Immature natural killer cell (primary cell): ENCODE results near the gene PIP5K1B. TPM values are rescaled to one million over a fixed set of nuclear protein-coding genes. Genes with fewer than 3 reads are reported as not detected.

Source experiments
- DNase-seq, 3 donors: peaks; one replicate each; pipeline ENCODE4 v3.0.0; 2022; ENCODE audit warnings: mixed read lengths in 1 of 3
- H3K27ac Mint-ChIP-seq, 6 donors: one replicate each; pipeline ENCODE4 v1.8.0; 2020; ENCODE audit warnings: mixed read lengths in 6 of 6, mild to moderate bottlenecking in 5 of 6, inconsistent platforms in 4 of 6, moderate library complexity in 3 of 6
- H3K27me3 Mint-ChIP-seq, 3 donors: one replicate each; pipeline ENCODE4 v1.8.0; 2020 to 2021; ENCODE audit warnings: low read depth in 3 of 3, mild to moderate bottlenecking in 3 of 3, mixed read lengths in 3 of 3, moderate library complexity in 3 of 3, inconsistent platforms in 1 of 3
- H3K36me3 Mint-ChIP-seq, 3 donors: one replicate each; pipeline ENCODE4 v1.8.0; 2020; ENCODE audit warnings: mixed read lengths in 3 of 3, inconsistent platforms in 2 of 3, mild to moderate bottlenecking in 2 of 3
- H3K4me1 Mint-ChIP-seq, 2 donors: one replicate each; pipeline ENCODE4 v1.8.0; 2020; ENCODE audit warnings: inconsistent platforms in 2 of 2, mild to moderate bottlenecking in 2 of 2, mixed read lengths in 2 of 2, moderate library complexity in 1 of 2
- H3K4me3 Mint-ChIP-seq, 5 donors: one replicate each; pipeline ENCODE4 v1.8.0; 2020; ENCODE audit warnings: mild to moderate bottlenecking in 5 of 5, mixed read lengths in 5 of 5, inconsistent platforms in 3 of 5, moderate library complexity in 3 of 5
- H3K9me3 Mint-ChIP-seq, 6 donors: one replicate each; pipeline ENCODE4 v1.8.0; 2020; ENCODE audit warnings: mild to moderate bottlenecking in 6 of 6, mixed read lengths in 6 of 6, inconsistent platforms in 4 of 6, moderate library complexity in 3 of 6
- polyA plus RNA-seq, 3 donors: library from polyadenylated mRNA; unstranded; fragments of 300-500 nt; fragmentation: Illumina TruSeq; gene quantifications; one replicate each; pipeline ENCODE4 v1.2.3, GENCODE V29; 2021

PIP5K1B gene
- polyA plus RNA-seq, 3 donors from 2014 or later, result not detected

DNA sequence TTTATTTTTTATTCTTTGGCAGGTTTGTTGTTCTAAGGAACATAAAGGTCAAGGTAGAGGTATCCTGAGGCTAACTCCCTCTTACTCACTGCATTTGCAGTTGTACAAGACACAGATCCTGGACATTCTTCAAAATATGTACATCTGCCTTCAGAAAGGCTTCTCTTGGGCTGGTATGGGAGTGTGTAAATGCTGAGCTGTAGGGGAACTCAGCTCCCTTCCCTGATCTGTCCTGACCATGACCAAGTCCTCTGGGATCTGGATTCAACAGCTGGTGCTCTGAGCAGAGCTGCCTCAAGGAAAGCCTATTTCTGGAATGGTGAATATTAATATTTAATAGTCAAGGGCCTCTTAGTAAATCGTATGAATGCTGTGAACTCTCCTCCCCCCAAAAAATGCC lies 191.4 kb downstream of the PIP5K1B start:
- Mint-ChIP-seq H3K4me1 (peaks cover 18 to 24% of the 10 kb centered on the region in 2 donors), H3K36me3 (no peaks in the 10 kb centered on the region), H3K27me3 (peaks cover 0 to 4% (median 1%) of the 10 kb centered on the region in 3 donors), H3K27ac (peak overlapping the region in 2 of 6 donors; percentile 9 to 17), H3K4me3 (no peak overlapping the region), H3K9me3 (no peaks in the 10 kb centered on the region)
- no peak for DNase-seq

DNA sequence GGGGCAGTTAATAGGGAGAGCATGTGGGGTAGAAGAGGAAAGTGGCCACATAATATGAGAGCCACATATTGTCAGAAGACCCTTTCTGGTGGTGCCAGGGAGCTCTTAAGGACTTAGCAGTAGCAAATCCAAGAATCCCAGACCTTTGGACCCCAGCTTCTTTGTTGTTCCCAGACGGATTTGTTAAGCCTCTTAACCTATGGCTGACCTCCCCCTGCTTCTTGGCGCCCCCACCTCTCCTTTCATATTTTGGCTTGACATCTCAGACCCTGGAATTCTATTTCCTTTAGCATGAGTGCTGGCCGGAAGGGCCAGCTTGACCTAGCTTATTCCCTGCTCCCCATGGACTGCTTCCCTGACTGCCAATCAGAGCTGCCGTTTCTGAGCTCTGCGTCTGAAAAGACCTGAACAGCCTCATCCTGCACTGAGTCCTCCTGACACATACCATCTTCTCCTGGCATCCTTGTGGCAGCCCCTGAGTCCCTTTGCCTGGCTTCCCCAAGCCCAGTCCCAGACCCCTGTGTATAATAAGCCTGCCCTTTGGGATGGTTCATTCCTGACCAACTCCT lies 192.6 kb downstream of the PIP5K1B start:
- Mint-ChIP-seq H3K9me3 (no peaks in the 10 kb centered on the region), H3K27me3 (peaks cover 0 to 6% (median 1%) of the 10 kb centered on the region in 3 donors), H3K27ac (no peak overlapping the region), H3K36me3 (no peaks in the 10 kb centered on the region), H3K4me3 (no peak overlapping the region), H3K4me1 (peaks cover 18 to 24% of the 10 kb centered on the region in 2 donors)
- no peak for DNase-seq

DNA sequence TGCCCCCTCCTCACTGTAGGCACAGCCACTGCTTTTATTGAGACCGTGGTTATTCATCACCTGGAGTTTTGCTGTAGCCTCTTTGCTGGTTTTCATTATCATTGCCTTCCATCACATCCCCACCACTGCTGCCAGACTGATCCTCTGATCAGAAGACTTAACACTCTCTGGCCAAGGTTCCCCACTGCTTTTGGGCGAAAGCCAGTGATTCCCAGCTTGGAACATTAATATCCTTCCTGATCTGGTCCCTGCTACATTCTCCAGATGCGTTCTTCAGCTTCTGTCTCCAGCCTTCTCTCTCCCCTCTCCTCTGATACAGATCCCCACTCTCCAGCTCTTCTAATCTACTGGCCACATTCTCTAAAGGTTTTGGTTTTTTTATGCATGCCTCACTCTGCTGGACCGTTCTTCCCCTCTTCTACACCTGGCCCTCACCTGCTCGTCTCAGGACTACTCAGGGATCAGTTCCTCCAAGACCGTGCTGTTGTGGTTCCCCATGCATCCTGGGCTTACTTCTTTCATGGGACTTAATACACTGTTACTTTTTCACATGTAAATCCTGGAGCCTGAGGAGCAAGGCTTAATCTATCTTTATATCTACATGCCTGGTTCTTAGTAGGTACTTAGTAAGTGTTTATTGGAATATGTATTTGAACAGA lies 193.9 kb downstream of the PIP5K1B start:
- H3K4me3 Mint-ChIP-seq, result no peak overlapping the region
- DNase-seq, result no peak
- H3K27ac Mint-ChIP-seq, result no peak overlapping the region
- no peaks in the 10 kb centered on the region for H3K9me3 Mint-ChIP-seq
- peaks cover 18 to 24% of the 10 kb centered on the region in 2 donors for H3K4me1 Mint-ChIP-seq
- no peaks in the 10 kb centered on the region for H3K36me3 Mint-ChIP-seq
- peaks cover 0 to 6% (median 1%) of the 10 kb centered on the region in 3 donors for H3K27me3 Mint-ChIP-seq

DNA sequence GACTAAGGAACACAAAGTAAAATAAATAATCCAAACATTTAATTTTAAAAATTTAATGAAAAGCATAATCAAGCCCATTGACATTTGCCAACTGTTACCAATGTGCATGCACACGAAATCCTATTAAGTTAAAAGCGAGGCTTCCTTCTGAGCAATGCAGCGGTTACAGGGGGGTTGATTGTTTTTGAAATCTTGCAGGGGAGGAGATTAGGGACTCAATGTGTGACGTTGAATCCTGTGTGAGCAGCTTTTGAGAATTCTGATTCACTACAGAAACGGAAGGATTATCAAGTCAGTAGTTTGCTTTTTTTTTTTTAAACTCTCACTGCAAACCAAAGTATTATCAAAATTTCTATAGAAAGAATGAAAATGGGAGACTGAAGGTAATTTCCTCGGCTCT lies 199.4 kb downstream of the PIP5K1B start:
- H3K4me3 Mint-ChIP-seq, result no peak overlapping the region
- DNase-seq, result no peak
- H3K27me3 Mint-ChIP-seq, result peaks cover 0 to 6% (median 3%) of the 10 kb centered on the region in 3 donors
- peaks cover 0 to 3% (median 0%) of the 10 kb centered on the region in 3 donors for H3K36me3 Mint-ChIP-seq
- no peaks in the 10 kb centered on the region for H3K4me1 Mint-ChIP-seq
- no peaks in the 10 kb centered on the region for H3K9me3 Mint-ChIP-seq
- no peak overlapping the region for H3K27ac Mint-ChIP-seq

DNA sequence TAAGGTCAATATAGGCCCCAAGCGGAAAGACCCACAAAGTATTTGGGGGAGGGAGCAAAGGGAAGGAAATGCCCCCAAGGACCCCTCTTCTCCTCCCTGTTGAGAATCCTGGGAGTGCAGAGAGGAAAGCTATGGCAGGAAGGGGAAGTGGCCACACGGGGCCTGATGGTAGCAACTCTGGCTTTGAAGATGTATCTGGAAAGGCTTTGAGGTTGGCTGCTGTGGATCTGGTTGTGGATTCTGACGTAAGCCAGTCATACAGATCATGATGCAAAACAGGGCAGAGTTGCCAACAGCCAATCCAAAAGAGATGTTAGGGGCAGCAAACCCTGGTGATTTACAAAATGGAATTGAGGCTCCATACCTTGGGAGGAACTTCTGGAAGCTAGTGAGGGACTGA lies 200.1 kb downstream of the PIP5K1B start:
- peaks cover 0 to 3% (median 2%) of the 10 kb centered on the region in 3 donors for H3K27me3 Mint-ChIP-seq
- H3K36me3 Mint-ChIP-seq, result peaks cover 0 to 3% (median 0%) of the 10 kb centered on the region in 3 donors
- H3K4me1 Mint-ChIP-seq, result no peaks in the 10 kb centered on the region
- DNase-seq, result no peak
- no peak overlapping the region for H3K4me3 Mint-ChIP-seq
- H3K27ac Mint-ChIP-seq, result no peak overlapping the region
- H3K9me3 Mint-ChIP-seq, result no peaks in the 10 kb centered on the region

DNA sequence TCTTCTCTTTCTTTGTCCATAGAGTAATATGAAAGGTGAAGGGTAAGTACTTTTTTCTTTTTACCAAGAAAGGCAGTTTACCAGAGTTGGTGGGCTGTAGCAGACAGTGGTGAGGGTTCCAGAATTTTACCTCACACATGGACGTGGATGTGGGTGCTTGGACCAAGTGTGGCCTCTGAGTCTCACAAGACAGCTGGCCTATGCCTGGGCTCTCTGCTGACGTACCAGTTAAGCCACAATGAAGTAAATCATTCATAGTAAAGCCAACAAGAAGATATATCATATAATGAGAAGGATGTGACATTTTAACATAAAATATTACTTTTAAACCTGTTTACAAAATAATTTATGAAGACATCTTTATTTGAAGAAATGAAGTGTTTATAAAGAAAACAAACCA lies 202.9 kb downstream of the PIP5K1B start:
- Mint-ChIP-seq H3K27me3 (peaks cover 0 to 3% (median 2%) of the 10 kb centered on the region in 3 donors), H3K4me1 (no peaks in the 10 kb centered on the region), H3K4me3 (no peak overlapping the region), H3K27ac (no peak overlapping the region), H3K9me3 (no peaks in the 10 kb centered on the region), H3K36me3 (peaks cover 0 to 3% (median 0%) of the 10 kb centered on the region in 3 donors)
- DNase-seq, result no peak

DNA sequence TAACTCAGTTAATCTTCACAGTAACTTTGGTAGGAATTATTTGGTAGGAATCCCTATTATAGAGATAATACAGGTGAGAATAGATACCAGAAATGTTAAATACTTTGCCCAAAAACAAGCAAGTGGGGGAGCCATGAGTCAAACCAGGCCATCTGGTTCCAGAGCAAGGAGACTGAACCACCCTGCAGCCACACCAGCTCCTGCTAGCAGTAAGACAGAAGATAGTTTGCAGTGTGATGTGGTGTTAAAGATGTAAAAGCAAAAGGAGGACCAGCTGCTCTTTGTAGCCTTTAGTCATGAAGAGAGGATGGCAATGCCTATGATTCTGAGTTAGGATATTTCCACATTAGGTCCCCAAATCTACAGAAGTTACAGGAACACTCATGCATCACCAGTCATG lies 207.5 kb downstream of the PIP5K1B start:
- peaks cover 0 to 4% (median 0%) of the 10 kb centered on the region in 3 donors for H3K27me3 Mint-ChIP-seq
- H3K27ac Mint-ChIP-seq, result no peak overlapping the region
- H3K36me3 Mint-ChIP-seq, result no peaks in the 10 kb centered on the region
- no peak overlapping the region for H3K4me3 Mint-ChIP-seq
- no peak for DNase-seq
- H3K4me1 Mint-ChIP-seq, result no peaks in the 10 kb centered on the region
- H3K9me3 Mint-ChIP-seq, result no peaks in the 10 kb centered on the region

DNA sequence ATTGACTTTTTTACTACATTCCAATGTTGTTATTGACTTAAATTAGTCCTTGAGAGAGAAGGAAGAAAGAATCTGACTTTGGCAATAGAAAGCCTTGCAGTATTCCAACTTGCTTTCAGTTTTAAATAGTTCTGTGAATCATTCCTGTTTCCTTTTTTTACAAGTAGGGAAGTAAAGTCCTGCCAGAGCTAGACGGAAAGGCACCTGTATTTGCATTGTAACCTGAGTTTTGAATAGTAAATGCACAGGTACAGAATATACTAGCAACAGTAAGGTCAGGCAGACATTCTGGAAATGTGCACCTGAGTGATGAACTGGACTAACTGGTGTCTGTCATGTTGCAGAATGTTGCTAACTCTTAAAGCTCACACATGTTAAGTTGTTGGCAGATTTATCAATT lies 208.0 kb downstream of the PIP5K1B start:
- H3K36me3 Mint-ChIP-seq, result no peaks in the 10 kb centered on the region
- no peak overlapping the region for H3K27ac Mint-ChIP-seq
- H3K4me1 Mint-ChIP-seq, result no peaks in the 10 kb centered on the region
- DNase-seq, result no peak
- no peaks in the 10 kb centered on the region for H3K9me3 Mint-ChIP-seq
- peaks cover 0 to 4% (median 0%) of the 10 kb centered on the region in 3 donors for H3K27me3 Mint-ChIP-seq
- H3K4me3 Mint-ChIP-seq, result no peak overlapping the region

DNA sequence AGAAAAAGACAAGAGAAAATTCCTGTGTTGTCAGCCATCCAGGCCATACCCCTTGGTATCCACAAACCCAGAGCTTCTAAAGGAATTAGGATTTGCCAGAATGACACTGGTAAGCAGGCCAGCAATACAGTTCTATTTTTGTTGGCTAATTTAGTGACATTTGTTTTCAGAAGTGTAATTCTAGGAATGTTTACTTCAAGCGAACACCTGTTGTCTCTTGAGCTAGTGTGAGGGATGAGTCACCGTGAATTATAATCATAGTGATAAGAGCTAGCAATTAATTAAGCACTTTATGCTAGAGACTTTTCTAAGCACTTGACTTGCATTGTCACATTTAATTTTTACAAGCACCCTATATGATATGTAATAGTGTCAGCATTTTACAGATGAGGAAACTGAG lies 209.7 kb downstream of the PIP5K1B start:
- Mint-ChIP-seq H3K27me3 (peaks cover 0 to 8% (median 0%) of the 10 kb centered on the region in 3 donors), H3K36me3 (no peaks in the 10 kb centered on the region), H3K9me3 (no peaks in the 10 kb centered on the region), H3K27ac (no peak overlapping the region), H3K4me1 (no peaks in the 10 kb centered on the region), H3K4me3 (no peak overlapping the region)
- no peak for DNase-seq

DNA sequence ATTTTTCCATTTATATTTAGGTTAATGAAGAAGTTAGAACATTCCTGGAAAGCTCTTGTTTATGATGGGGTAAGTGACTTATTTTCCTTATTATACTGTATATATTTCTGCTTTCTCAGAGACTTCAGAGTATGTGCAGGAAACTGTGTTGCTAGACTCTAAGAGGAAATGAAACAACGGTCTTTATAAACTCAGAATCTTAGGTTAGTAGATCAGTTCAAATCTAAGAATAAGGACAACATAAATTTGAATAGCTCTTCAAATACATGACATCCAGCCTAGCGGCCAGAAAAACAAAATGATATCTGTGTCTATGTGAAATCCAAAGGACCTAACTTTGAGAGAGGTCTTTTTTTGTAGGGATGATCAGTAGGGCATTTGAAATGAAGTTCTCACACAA lies 214.6 kb downstream of the PIP5K1B start:
- H3K27me3 Mint-ChIP-seq, result peaks cover 0 to 11% (median 0%) of the 10 kb centered on the region in 3 donors
- H3K4me3 Mint-ChIP-seq, result no peak overlapping the region
- H3K36me3 Mint-ChIP-seq, result no peaks in the 10 kb centered on the region
- no peak overlapping the region for H3K27ac Mint-ChIP-seq
- H3K4me1 Mint-ChIP-seq, result no peaks in the 10 kb centered on the region
- H3K9me3 Mint-ChIP-seq, result no peaks in the 10 kb centered on the region
- no peak for DNase-seq

DNA sequence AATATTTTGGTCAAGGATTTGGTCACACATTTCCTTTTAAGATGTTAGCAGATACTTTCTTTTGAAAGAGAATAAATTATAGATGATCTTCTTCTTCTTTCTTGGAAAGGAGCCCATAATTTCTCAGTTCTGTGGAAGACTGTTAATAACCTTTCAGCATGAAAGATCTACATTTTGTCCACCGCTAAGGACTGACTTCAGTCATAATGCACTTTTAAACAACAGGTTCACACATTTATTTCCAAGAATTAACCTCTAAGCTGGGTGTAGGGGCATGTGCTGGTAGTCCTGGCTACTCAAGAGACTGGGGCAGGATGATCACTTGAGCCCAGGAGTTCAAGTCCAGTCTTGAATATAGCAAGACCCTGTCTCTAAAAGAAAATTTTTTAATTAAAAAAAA lies 215.9 kb downstream of the PIP5K1B start:
- no peak overlapping the region for H3K4me3 Mint-ChIP-seq
- H3K36me3 Mint-ChIP-seq, result no peaks in the 10 kb centered on the region
- H3K4me1 Mint-ChIP-seq, result no peaks in the 10 kb centered on the region
- no peaks in the 10 kb centered on the region for H3K9me3 Mint-ChIP-seq
- no peak overlapping the region for H3K27ac Mint-ChIP-seq
- DNase-seq, result no peak
- H3K27me3 Mint-ChIP-seq, result peaks cover 0 to 13% (median 0%) of the 10 kb centered on the region in 3 donors

DNA sequence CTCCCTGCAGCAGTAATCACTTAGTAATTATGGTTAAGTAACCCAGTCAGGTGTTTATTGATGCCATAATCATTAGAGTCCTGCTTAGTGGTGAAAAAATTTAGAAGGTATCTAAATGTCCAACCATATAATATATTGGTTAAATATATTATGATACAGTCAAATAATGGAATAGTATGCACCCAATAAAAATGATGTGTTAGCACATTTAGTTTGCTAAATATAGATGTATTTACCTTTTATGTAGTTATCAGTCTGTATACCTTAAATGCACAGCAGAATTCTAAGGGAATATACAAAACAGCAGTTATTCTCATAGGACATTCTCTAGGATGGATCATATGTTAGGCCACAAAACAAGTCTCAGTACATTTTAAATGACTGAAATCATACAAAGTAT lies 218.4 kb downstream of the PIP5K1B start:
- no peaks in the 10 kb centered on the region for H3K36me3 Mint-ChIP-seq
- H3K27me3 Mint-ChIP-seq, result peaks cover 0 to 14% (median 2%) of the 10 kb centered on the region in 3 donors
- no peak overlapping the region for H3K27ac Mint-ChIP-seq
- H3K4me3 Mint-ChIP-seq, result no peak overlapping the region
- H3K9me3 Mint-ChIP-seq, result no peaks in the 10 kb centered on the region
- no peak for DNase-seq
- no peaks in the 10 kb centered on the region for H3K4me1 Mint-ChIP-seq

DNA sequence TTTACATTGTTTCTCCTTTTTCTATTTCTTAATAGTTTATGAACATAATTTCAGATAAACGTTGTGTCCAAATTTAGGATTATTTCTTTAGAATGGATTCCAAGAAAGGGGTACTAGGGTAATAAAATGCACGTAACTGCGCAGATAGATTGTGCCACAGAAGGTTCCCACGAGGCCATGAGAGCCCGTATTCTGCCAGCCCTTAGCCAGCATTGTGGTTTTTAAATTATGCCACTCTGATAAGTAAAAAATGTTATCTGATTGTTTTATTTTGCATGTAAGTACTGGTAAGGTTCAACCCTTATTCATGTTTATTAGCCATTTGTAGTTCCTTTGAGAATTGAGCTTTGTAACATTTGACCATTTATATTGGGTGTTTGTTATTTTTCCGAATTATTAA lies 220.1 kb downstream of the PIP5K1B start:
- no peak for DNase-seq
- Mint-ChIP-seq H3K9me3 (peaks cover 0 to 1% (median 0%) of the 10 kb centered on the region in 6 donors), H3K36me3 (no peaks in the 10 kb centered on the region), H3K4me3 (no peak overlapping the region), H3K27me3 (peaks cover 0 to 13% (median 2%) of the 10 kb centered on the region in 3 donors), H3K27ac (no peak overlapping the region), H3K4me1 (no peaks in the 10 kb centered on the region)

DNA sequence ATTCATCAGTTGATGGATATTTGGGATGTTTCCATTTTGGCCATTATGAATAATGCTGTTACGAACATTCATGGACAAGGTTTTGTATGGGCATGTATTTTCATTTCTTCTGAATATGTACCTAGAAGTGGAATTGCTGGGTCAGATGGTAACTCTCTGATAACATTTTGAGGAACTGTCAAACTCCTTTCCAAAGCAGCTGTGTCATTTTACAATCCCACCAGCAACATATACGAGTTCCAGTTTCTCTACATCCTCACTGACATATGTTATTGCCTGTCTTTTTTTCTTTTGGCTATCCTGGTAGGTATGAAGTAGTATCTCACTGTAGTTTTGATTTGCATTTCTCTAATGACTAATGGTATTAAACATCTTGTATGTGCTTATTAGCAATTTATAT lies 222.1 kb downstream of the PIP5K1B start:
- no peak for DNase-seq
- Mint-ChIP-seq H3K27me3 (peaks cover 0 to 11% (median 5%) of the 10 kb centered on the region in 3 donors), H3K4me3 (no peak overlapping the region), H3K36me3 (no peaks in the 10 kb centered on the region), H3K27ac (no peak overlapping the region), H3K9me3 (peaks cover 0 to 1% (median 0%) of the 10 kb centered on the region in 6 donors), H3K4me1 (no peaks in the 10 kb centered on the region)

DNA sequence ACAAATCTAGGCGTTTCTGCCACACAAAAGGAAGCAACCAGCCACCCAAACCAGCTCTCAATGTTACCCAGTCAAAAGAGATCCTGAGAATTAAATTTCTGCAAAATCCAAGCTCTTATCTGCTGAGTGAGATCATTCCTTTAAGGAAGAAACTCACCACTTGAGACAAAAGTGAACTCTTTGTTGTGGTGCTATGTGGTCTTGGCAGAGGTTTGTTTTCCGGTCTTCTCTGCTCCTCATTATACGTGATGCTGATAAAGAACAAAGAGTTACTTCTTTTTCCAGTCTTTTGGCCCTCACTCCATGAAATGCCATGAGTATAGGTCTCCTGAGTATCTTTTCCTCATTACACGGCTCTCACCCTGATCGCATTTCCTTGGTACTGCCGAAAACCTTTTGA lies 226.8 kb downstream of the PIP5K1B start:
- DNase-seq, result no peak
- H3K36me3 Mint-ChIP-seq, result no peaks in the 10 kb centered on the region
- no peak overlapping the region for H3K4me3 Mint-ChIP-seq
- no peaks in the 10 kb centered on the region for H3K4me1 Mint-ChIP-seq
- no peak overlapping the region for H3K27ac Mint-ChIP-seq
- H3K27me3 Mint-ChIP-seq, result peaks cover 2 to 5% (median 5%) of the 10 kb centered on the region in 3 donors
- H3K9me3 Mint-ChIP-seq, result peaks cover 0 to 1% (median 0%) of the 10 kb centered on the region in 6 donors
